Activated CD8-positive, alpha-beta memory T cell treated with anti-CD3 and anti-CD28 coated beads for 48 hours (primary cell): ENCODE results near the gene FLYWCH2.
"Not testable (repeated sequence)": the region's sequence is repeated elsewhere in the genome, so short reads cannot be mapped to it uniquely, and the experiment has no call there.

ENCODE experiments used
- DNase-seq, 3 experiments: peaks; one replicate each; pipeline ENCODE4 v3.0.0-alpha.2; 2020; ENCODE audit warnings: low read depth in 2 of 3, low spot score in 2 of 3

FLYWCH2 gene

GRCh38 chr16:2937170-2937569, 54.2 kb downstream of the FLYWCH2 start:
- no peak for DNase-seq

GRCh38 chr16:2938206-2938605, 55.2 kb downstream of the FLYWCH2 start:
- DNase-seq = no peak

GRCh38 chr16:2939968-2940367, 57.0 kb downstream of the FLYWCH2 start:
- DNase-seq = no peak

GRCh38 chr16:2942045-2942444, 59.0 kb downstream of the FLYWCH2 start:
- DNase-seq = no peak

GRCh38 chr16:2943716-2944115, 60.7 kb downstream of the FLYWCH2 start:
- DNase-seq = not testable (repeated sequence)

- no peak for DNase-seq
Measured at GRCh38 chr16:2946649-2947048, 63.6 kb downstream of the FLYWCH2 start.
